Psoas muscle (tissue), 8 donors: ENCODE results near the gene GBP4. TPM values are rescaled to one million over a fixed set of nuclear protein-coding genes. Genes with fewer than 3 reads are reported as not detected.
"Not testable (repeated sequence)": the region's sequence is repeated elsewhere in the genome, so short reads cannot be mapped to it uniquely, and the experiment has no call there.

Source experiments
- ATAC-seq, 4 donors: fragments of 200-7000 bp; cut with Tn5 transposase; one replicate each; pipeline ENCODE4 v1.9.1; 2020; ENCODE audit warnings: moderate library complexity in 3 of 4, mild to moderate bottlenecking in 2 of 4
- DNase-seq, 2 donors: peaks; one replicate each; pipeline ENCODE4 v3.0.0-alpha.2; 2020
- H3K27ac ChIP-seq: fragments of 200-600 bp; one replicate; pipeline ENCODE4 v1.8.0; 2022
- H3K27me3 ChIP-seq, 3 donors: fragments of 200-600 bp in 1 of 3; one replicate each; pipeline versions ENCODE4 v1.6.1 to v1.8.0; 2013 to 2022; ENCODE audit warnings: low read length in 2 of 3, mild to moderate bottlenecking in 2 of 3, moderate library complexity in 1 of 3; ENCODE audit not compliant: insufficient read depth in 3 of 3
- H3K36me3 ChIP-seq, 2 donors: fragments of 200-600 bp in 1 of 2; one replicate each; pipeline versions ENCODE4 v1.6.1 to v1.8.0; 2013 to 2022; ENCODE audit warnings: low read depth in 1 of 2, mild to moderate bottlenecking in 1 of 2, moderate library complexity in 1 of 2; ENCODE audit not compliant: insufficient read depth in 1 of 2
- H3K4me1 ChIP-seq: fragments of 200-600 bp; one replicate; pipeline ENCODE4 v1.8.0; 2022
- H3K4me3 ChIP-seq: fragments of 200-600 bp; one replicate; pipeline ENCODE4 v1.8.0; 2022; ENCODE audit warnings: mild to moderate bottlenecking
- H3K9me3 ChIP-seq: fragments of 200-600 bp; one replicate; pipeline ENCODE4 v1.8.0; 2022
- WGBS, 3 donors: extraction: QIAGEN DNeasy Blood & Tissue Kit; methylation state at CpG; one replicate each; pipeline versions ENCODE4 v1.1.6 to v1.1.7; 2013; 5-methylcytosine and 5-hydroxymethylcytosine counted together
- intact Hi-C, 2 donors: fragments of 100-400 bp; cut with DNase I; formaldehyde crosslinking; loops; one replicate each; pipeline versions ENCODE4 v1.11.0 to v1.14.2; 2022
- long read RNA-seq, 2 donors: library from polyadenylated mRNA; unstranded; transcript quantifications; one replicate each; pipeline ENCODE4 v2.0.0, GENCODE V29; 2021
- polyA plus RNA-seq, 3 donors: library from polyadenylated mRNA; stranded (reverse); fragments of 200-250 nt; gene quantifications; one replicate each; pipeline ENCODE4 v1.2.3, GENCODE V29; 2013
- total RNA-seq, 4 donors: library from RNA; stranded (reverse); fragmentation: NEBNext Ultra II Directional in 2 of 4; extraction: Animal tissue kit (Norgen Biotek cat#: 25700) in 2 of 4; gene quantifications; one replicate each; pipeline versions ENCODE4 v1.2.1 to v1.2.4, GENCODE V29; 2021 to 2023
- TF ChIP-seq, protein P1 (sequence below): fragments of 200-600 bp; IDR thresholded peaks from one replicate; pipeline ENCODE4 v1.8.0; 2022; ENCODE audit warnings: antibody characterized with exemption
- donor health status: healthy with polysubstance abuse.
- donor health status: DM: no; HTN: no; CAD: no; lungs with moderate emphysema.
- donor health status: Bipolar disorder and iron deficiency.
- donor health status: healthy.
- donor health status: DM: yes; HTN: yes; CAD: no.
- donor health status: DM: no; HTN: no; CAD: no.
- donor health status: DM: no; HTN: no; CAD: no.
- donor health status: DM: yes; HTN: yes; CAD: no.

The GBP4 gene, protein sequence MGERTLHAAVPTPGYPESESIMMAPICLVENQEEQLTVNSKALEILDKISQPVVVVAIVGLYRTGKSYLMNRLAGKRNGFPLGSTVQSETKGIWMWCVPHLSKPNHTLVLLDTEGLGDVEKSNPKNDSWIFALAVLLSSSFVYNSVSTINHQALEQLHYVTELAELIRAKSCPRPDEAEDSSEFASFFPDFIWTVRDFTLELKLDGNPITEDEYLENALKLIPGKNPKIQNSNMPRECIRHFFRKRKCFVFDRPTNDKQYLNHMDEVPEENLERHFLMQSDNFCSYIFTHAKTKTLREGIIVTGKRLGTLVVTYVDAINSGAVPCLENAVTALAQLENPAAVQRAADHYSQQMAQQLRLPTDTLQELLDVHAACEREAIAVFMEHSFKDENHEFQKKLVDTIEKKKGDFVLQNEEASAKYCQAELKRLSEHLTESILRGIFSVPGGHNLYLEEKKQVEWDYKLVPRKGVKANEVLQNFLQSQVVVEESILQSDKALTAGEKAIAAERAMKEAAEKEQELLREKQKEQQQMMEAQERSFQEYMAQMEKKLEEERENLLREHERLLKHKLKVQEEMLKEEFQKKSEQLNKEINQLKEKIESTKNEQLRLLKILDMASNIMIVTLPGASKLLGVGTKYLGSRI
- total RNA-seq (1 to 10 TPM; 2.2 to 9.7 (median 3.4) TPM), polyA plus RNA-seq (1 to 10 TPM; 3.0 to 4.5 (median 4.5) TPM)
- long read RNA-seq, donor 1, full-length matches to known transcripts = 3 of 4 reads
- long read RNA-seq, donor 1, partial matches to known transcripts = 1 of 4 reads
- long read RNA-seq, donor 1, other reads (novel, unspliced or antisense) = 0 of 4 reads
- long read RNA-seq, donor 2, partial matches to known transcripts = 0 of 3 reads
- long read RNA-seq, donor 2, other reads (novel, unspliced or antisense) = 3 of 3 reads

DNA sequence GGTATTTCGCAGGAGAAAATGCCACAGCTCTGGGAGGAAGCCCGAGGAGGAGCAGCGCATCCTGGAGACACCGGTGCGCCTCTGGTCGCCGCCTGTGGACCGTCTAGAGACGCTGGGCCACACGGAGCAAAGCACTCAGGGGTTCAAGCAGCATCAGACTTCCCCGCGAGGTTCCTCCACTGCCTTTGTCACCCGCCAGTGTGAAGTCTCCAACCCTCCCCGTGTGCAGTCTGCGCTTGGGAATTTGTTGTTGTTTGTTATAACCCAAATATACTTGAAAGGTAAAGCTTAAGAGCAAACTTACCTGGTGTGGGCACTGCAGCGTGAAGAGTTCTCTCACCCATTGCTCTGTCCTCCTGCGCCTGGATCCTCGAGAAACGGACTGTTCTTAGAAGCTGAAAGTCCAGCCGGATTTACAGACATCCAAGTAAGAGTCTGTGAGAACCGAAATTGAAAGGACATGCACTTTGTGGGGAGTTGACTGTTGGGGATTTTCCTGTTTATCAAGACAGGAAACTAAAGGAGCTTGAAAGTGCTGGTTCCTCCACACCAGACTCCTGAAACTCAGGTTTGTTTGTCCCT is at the start of gene GBP4:
GBP4 (minus strand) TSS at position 452 of the 582 bp plus-strand sequence; CDS start at position 344, 108 bp downstream.
- TF ChIP-seq, protein P1, sequence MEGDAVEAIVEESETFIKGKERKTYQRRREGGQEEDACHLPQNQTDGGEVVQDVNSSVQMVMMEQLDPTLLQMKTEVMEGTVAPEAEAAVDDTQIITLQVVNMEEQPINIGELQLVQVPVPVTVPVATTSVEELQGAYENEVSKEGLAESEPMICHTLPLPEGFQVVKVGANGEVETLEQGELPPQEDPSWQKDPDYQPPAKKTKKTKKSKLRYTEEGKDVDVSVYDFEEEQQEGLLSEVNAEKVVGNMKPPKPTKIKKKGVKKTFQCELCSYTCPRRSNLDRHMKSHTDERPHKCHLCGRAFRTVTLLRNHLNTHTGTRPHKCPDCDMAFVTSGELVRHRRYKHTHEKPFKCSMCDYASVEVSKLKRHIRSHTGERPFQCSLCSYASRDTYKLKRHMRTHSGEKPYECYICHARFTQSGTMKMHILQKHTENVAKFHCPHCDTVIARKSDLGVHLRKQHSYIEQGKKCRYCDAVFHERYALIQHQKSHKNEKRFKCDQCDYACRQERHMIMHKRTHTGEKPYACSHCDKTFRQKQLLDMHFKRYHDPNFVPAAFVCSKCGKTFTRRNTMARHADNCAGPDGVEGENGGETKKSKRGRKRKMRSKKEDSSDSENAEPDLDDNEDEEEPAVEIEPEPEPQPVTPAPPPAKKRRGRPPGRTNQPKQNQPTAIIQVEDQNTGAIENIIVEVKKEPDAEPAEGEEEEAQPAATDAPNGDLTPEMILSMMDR = no peak
- no peaks in the 10 kb centered on the region for H3K9me3 ChIP-seq
- WGBS, 3 donors = 26 to 32% (median 29%) methylated on average over 21 of the region's 21 CpGs
- DNase-seq (peak; percentile 35 to 60), ATAC-seq (peak in 3 of 4 donors; percentile 20 to 54 (median 53))
- intact Hi-C loops = loop anchor here in 1 of 2 donors (2.0 kb wide), 1 partner anchor 160 kb away; no protein-coding TSS in a partner anchor
- H3K4me3 ChIP-seq = peak within 1 kb of the TSS; percentile 63
- H3K4me1 ChIP-seq = no peaks in the 10 kb centered on the region
- H3K27me3 ChIP-seq = no peaks in the 10 kb centered on the region
- peak within 1 kb of the TSS; percentile 36 for H3K27ac ChIP-seq
- H3K36me3 ChIP-seq = peaks cover 0 to 5% of the 10 kb centered on the region in 2 donors

GRCh38 chr1:89243046-89243445 is 44.3 kb upstream of the GBP4 start:
- intact Hi-C loops = no loop called here
- WGBS, 3 donors = 88 to 92% (median 89%) methylated on average over 3 of the region's 3 CpGs
- Histone ChIP-seq H3K4me3 (no peak overlapping the region), H3K36me3 (no peaks in the 10 kb centered on the region), H3K4me1 (no peaks in the 10 kb centered on the region), H3K27me3 (no peaks in the 10 kb centered on the region), H3K27ac (no peak overlapping the region), H3K9me3 (no peaks in the 10 kb centered on the region)
- TF ChIP-seq, protein P1 = no peak
- ATAC-seq (no peak), DNase-seq (no peak)

DNA sequence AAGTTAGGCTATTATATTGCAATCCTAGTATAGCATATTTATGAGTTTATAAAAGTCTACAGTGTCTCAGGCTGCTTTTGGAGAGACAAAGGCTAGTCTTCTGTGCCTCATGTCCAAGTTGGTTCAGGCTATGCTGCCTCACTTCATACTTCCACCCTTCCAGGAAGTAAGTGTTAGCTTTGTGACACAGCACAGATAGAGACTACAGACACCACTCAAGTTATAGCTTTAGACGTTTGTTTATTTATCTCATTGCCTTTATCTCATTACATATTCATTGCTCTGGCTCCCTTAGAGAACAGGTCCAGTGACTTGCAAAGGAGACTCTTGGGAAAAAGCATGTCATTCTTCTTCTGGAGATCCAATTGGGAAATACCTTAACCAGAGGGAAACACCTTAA is 22.6 kb upstream of the GBP4 start:
- no peak for ATAC-seq
- Histone ChIP-seq H3K27me3 (no peaks in the 10 kb centered on the region), H3K4me3 (no peak overlapping the region), H3K4me1 (no peaks in the 10 kb centered on the region), H3K27ac (no peak overlapping the region), H3K9me3 (no peaks in the 10 kb centered on the region), H3K36me3 (no peaks in the 10 kb centered on the region)
- intact Hi-C loops = no loop called here
- TF ChIP-seq, protein P1 = no peak
- WGBS, 3 donors = 60 to 63% (median 63%) methylated on average over 1 of the region's 1 CpG
- no peak for DNase-seq

DNA sequence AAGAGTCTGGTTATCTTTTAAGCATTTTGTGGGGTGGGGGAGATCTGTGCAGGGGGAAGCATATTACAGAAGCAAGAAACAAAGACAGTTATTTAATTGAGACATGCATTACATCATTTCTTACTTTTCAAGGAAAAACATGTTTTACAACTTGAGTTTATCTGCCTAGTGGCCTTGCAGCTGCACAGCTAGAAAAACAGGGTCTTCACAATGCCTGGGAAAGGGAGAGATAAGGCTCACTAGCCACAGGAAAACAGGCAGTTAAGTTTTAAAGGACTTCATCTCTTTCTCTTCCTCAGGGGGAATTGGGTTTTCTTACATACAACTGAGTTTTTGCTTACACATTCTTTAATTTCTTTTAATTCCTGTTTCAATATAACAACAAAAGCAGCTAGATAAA is 21.1 kb upstream of the GBP4 start:
- H3K4me1 ChIP-seq, H3K9me3 ChIP-seq, H3K27ac ChIP-seq, DNase-seq, H3K36me3 ChIP-seq, H3K27me3 ChIP-seq, ATAC-seq, H3K4me3 ChIP-seq, intact Hi-C loops: not testable (repeated sequence)

- H3K27me3 ChIP-seq, H3K36me3 ChIP-seq, H3K4me3 ChIP-seq, H3K9me3 ChIP-seq, intact Hi-C loops, ATAC-seq, H3K27ac ChIP-seq, H3K4me1 ChIP-seq, DNase-seq: not testable (repeated sequence)
- 64 to 69% (median 67%) methylated on average over 3 of the region's 3 CpGs for WGBS, 3 donors
Observed at GRCh38 chr1:89218941-89219340, 20.2 kb upstream of the GBP4 start.
